Activated CD4-positive, alpha-beta memory T cell treated with anti-CD3 and anti-CD28 coated beads for 36 hours (primary cell): ENCODE results near the gene ZBTB38. TPM values are rescaled to one million over a fixed set of nuclear protein-coding genes. Genes with fewer than 3 reads are reported as not detected.

Experiments
- CTCF ChIA-PET: fragments of 350-600 bp; sonication (Branson Sonifier 250); formaldehyde crosslinking; loops from one replicate; lab custom pipeline; 2021; ENCODE audit warnings: antibody characterized with exemption, inconsistent platforms; lab: Charles Lee
- POLR2A ChIA-PET: fragments of 350-600 bp; sonication (Branson Sonifier 250); formaldehyde crosslinking; loops from one replicate; lab custom pipeline; 2021; ENCODE audit warnings: antibody characterized with exemption; lab: Charles Lee
- DNase-seq: peaks from one replicate; pipeline ENCODE4 v3.0.0-alpha.2; 2020
- H3K27ac Mint-ChIP-seq: one replicate; pipeline ENCODE4 v1.8.0; 2021; ENCODE audit warnings: mixed read lengths
- H3K27me3 Mint-ChIP-seq: one replicate; pipeline ENCODE4 v1.8.0; 2021; ENCODE audit warnings: mixed read lengths
- H3K36me3 Mint-ChIP-seq: one replicate; pipeline ENCODE4 v1.8.0; 2021; ENCODE audit warnings: mixed read lengths
- H3K4me1 Mint-ChIP-seq: one replicate; pipeline ENCODE4 v1.8.0; 2021; ENCODE audit warnings: low read depth, mixed read lengths
- H3K4me3 Mint-ChIP-seq: one replicate; pipeline ENCODE4 v1.8.0; 2021; ENCODE audit warnings: mild to moderate bottlenecking, mixed read lengths
- H3K9me3 Mint-ChIP-seq: one replicate; pipeline ENCODE4 v1.8.0; 2021; ENCODE audit warnings: mixed read lengths
- intact Hi-C: fragments of 100-400 bp; cut with micrococcal nuclease; formaldehyde crosslinking; loops from one replicate; pipeline ENCODE4 v1.15.1; 2023
- total RNA-seq, 2 experiments: library from RNA; stranded (reverse); gene quantifications; one replicate each; pipeline ENCODE4 v1.2.3, GENCODE V29; 2021

ZBTB38 gene
- total RNA-seq, 2 experiments from 2014 or later, result 64.7 to 66.4 TPM

GRCh38 chr3:141400073-141400971, 32.0 kb downstream of the ZBTB38 start:
- intact Hi-C loops, result loop anchor here (1.0 kb wide), 1 partner anchor 9 kb away; no protein-coding TSS in a partner anchor
- no peak for DNase-seq
- peak overlapping the region; percentile 70 for H3K27ac Mint-ChIP-seq
- no peak overlapping the region for H3K4me3 Mint-ChIP-seq
- H3K9me3 Mint-ChIP-seq, result peaks cover 15% of the 10 kb centered on the region
- H3K27me3 Mint-ChIP-seq, result no peaks in the 10 kb centered on the region
- ChIA-PET CTCF (interaction anchor here (0.5 to 2.2 kb wide), 10 partner anchors 9 to 89 kb away, joined by 3 to 13 read pairs (median 4); no protein-coding TSS in a partner anchor), POLR2A (interaction anchor here (0.6 to 4.1 kb wide), 9 partner anchors 8 to 89 kb away, joined by 3 to 49 read pairs (median 6); no protein-coding TSS in a partner anchor)
- H3K36me3 Mint-ChIP-seq, result peaks cover 38% of the 10 kb centered on the region
- H3K4me1 Mint-ChIP-seq, result peaks cover 52% of the 10 kb centered on the region

- H3K4me3 Mint-ChIP-seq, result no peak overlapping the region
- intact Hi-C loops, result no loop called here
- no peaks in the 10 kb centered on the region for H3K27me3 Mint-ChIP-seq
- H3K9me3 Mint-ChIP-seq, result peaks cover 15% of the 10 kb centered on the region
- peak overlapping the region; percentile 70 for H3K27ac Mint-ChIP-seq
- peaks cover 44% of the 10 kb centered on the region for H3K36me3 Mint-ChIP-seq
- ChIA-PET CTCF (interaction anchor here (0.7 to 2.2 kb wide), 10 partner anchors 9 to 91 kb away, joined by 3 to 13 read pairs (median 4); no protein-coding TSS in a partner anchor), POLR2A (interaction anchor here (0.6 to 4.1 kb wide), 10 partner anchors 9 to 89 kb away, joined by 3 to 49 read pairs (median 6); no protein-coding TSS in a partner anchor)
- H3K4me1 Mint-ChIP-seq, result peaks cover 58% of the 10 kb centered on the region
- DNase-seq, result no peak
These were observed 32.8 kb downstream of the ZBTB38 start for GRCh38 chr3:141401095-141401494.

- H3K27ac Mint-ChIP-seq, result peak overlapping the region; percentile 92
- peak; percentile 57 for DNase-seq
- peaks cover 66% of the 10 kb centered on the region for H3K4me1 Mint-ChIP-seq
- ChIA-PET POLR2A (interaction anchor here (0.6 to 4.1 kb wide), 10 partner anchors 9 to 90 kb away, joined by 3 to 49 read pairs (median 8); no protein-coding TSS in a partner anchor), CTCF (interaction anchor here (0.7 to 2.2 kb wide), 11 partner anchors 8 to 92 kb away, joined by 3 to 13 read pairs (median 4); no protein-coding TSS in a partner anchor)
- no peaks in the 10 kb centered on the region for H3K27me3 Mint-ChIP-seq
- peak overlapping the region; percentile 78 for H3K4me3 Mint-ChIP-seq
- peaks cover 47% of the 10 kb centered on the region for H3K36me3 Mint-ChIP-seq
- intact Hi-C loops, result loop anchor here (2.0 kb wide), 1 partner anchor 39 kb away; no protein-coding TSS in a partner anchor
- peaks cover 8% of the 10 kb centered on the region for H3K9me3 Mint-ChIP-seq
These were observed 33.5 kb downstream of the ZBTB38 start for GRCh38 chr3:141401573-141402475.

GRCh38 chr3:141402476-141403171, 34.3 kb downstream of the ZBTB38 start:
- ChIA-PET CTCF (interaction anchor here (0.8 to 1.9 kb wide), 5 partner anchors 11 to 52 kb away, joined by 3 to 11 read pairs (median 3); no protein-coding TSS in a partner anchor), POLR2A (interaction anchor here (2.0 to 4.1 kb wide), 4 partner anchors 10 to 23 kb away, joined by 8 to 49 read pairs (median 16); no protein-coding TSS in a partner anchor)
- DNase-seq, result peak; percentile 60
- peak overlapping the region; percentile 88 for H3K4me3 Mint-ChIP-seq
- no peaks in the 10 kb centered on the region for H3K27me3 Mint-ChIP-seq
- intact Hi-C loops, result loop anchor here (1.0 to 2.0 kb wide), 3 partner anchors 9 to 38 kb away; no protein-coding TSS in a partner anchor
- peaks cover 45% of the 10 kb centered on the region for H3K36me3 Mint-ChIP-seq
- peak overlapping the region; percentile 92 for H3K27ac Mint-ChIP-seq
- H3K9me3 Mint-ChIP-seq, result no peaks in the 10 kb centered on the region
- peaks cover 67% of the 10 kb centered on the region for H3K4me1 Mint-ChIP-seq

GRCh38 chr3:141403576-141403975, 35.3 kb downstream of the ZBTB38 start:
- Mint-ChIP-seq H3K27ac (peak overlapping the region; percentile 82), H3K4me1 (peaks cover 74% of the 10 kb centered on the region), H3K4me3 (peak overlapping the region; percentile 88), H3K27me3 (no peaks in the 10 kb centered on the region), H3K9me3 (no peaks in the 10 kb centered on the region), H3K36me3 (peaks cover 48% of the 10 kb centered on the region)
- POLR2A ChIA-PET, result interaction anchor here (1.0 to 4.1 kb wide), 5 partner anchors 9 to 37 kb away, joined by 3 to 49 read pairs (median 11); no protein-coding TSS in a partner anchor
- no peak for DNase-seq
- intact Hi-C loops, result loop anchor here (1.0 to 2.0 kb wide), 3 partner anchors 8 to 37 kb away; no protein-coding TSS in a partner anchor
- CTCF ChIA-PET, result interaction anchor here (1.2 to 2.3 kb wide), 6 partner anchors 21 to 172 kb away, joined by 3 to 11 read pairs (median 5); partner anchors contain the start of gene PXYLP1

- H3K27ac Mint-ChIP-seq, result peak overlapping the region; percentile 82
- ChIA-PET POLR2A (interaction anchor here (0.8 to 3.6 kb wide), 8 partner anchors 8 to 93 kb away, joined by 3 to 20 read pairs (median 7); no protein-coding TSS in a partner anchor), CTCF (interaction anchor here (0.6 to 2.3 kb wide), 6 partner anchors 26 to 173 kb away, joined by 3 to 7 read pairs (median 4); partner anchors contain the start of gene PXYLP1)
- intact Hi-C loops, result no loop called here
- peaks cover 56% of the 10 kb centered on the region for H3K36me3 Mint-ChIP-seq
- peaks cover 74% of the 10 kb centered on the region for H3K4me1 Mint-ChIP-seq
- H3K9me3 Mint-ChIP-seq, result no peaks in the 10 kb centered on the region
- H3K27me3 Mint-ChIP-seq, result no peaks in the 10 kb centered on the region
- no peak for DNase-seq
- H3K4me3 Mint-ChIP-seq, result peak overlapping the region; percentile 42
These were observed 36.7 kb downstream of the ZBTB38 start for GRCh38 chr3:141405025-141405424.

- POLR2A ChIA-PET, result interaction anchor here (1.5 to 3.6 kb wide), 6 partner anchors 7 to 26 kb away, joined by 3 to 20 read pairs (median 7); no protein-coding TSS in a partner anchor
- peak overlapping the region; percentile 69 for H3K27ac Mint-ChIP-seq
- H3K9me3 Mint-ChIP-seq, result no peaks in the 10 kb centered on the region
- intact Hi-C loops, result no loop called here
- H3K4me3 Mint-ChIP-seq, result peak overlapping the region; percentile 42
- no peak for DNase-seq
- CTCF ChIA-PET, result interaction anchor here (0.6 to 2.3 kb wide), 4 partner anchors 36 to 147 kb away, joined by 3 to 7 read pairs (median 4); no protein-coding TSS in a partner anchor
- no peaks in the 10 kb centered on the region for H3K27me3 Mint-ChIP-seq
- H3K36me3 Mint-ChIP-seq, result peaks cover 56% of the 10 kb centered on the region
- H3K4me1 Mint-ChIP-seq, result peaks cover 74% of the 10 kb centered on the region
These were observed 37.3 kb downstream of the ZBTB38 start for GRCh38 chr3:141405591-141405990.

GRCh38 chr3:141406265-141406664, 38.0 kb downstream of the ZBTB38 start:
- Mint-ChIP-seq H3K4me1 (peaks cover 75% of the 10 kb centered on the region), H3K36me3 (peaks cover 56% of the 10 kb centered on the region)
- POLR2A ChIA-PET, result interaction anchor here (1.8 to 3.4 kb wide), 4 partner anchors 18 to 27 kb away, joined by 7 to 10 read pairs (median 7); no protein-coding TSS in a partner anchor

GRCh38 chr3:141407047-141407446, 38.7 kb downstream of the ZBTB38 start:
- POLR2A ChIA-PET, result interaction anchor here (0.6 to 3.4 kb wide), 3 partner anchors 21 to 28 kb away, joined by 3 to 10 read pairs (median 7); no protein-coding TSS in a partner anchor
- Mint-ChIP-seq H3K9me3 (no peaks in the 10 kb centered on the region), H3K4me3 (no peak overlapping the region), H3K27ac (peak overlapping the region; percentile 69), H3K27me3 (no peaks in the 10 kb centered on the region), H3K4me1 (peaks cover 79% of the 10 kb centered on the region), H3K36me3 (peaks cover 58% of the 10 kb centered on the region)
- CTCF ChIA-PET, result no interaction called here
- intact Hi-C loops, result no loop called here
- DNase-seq, result no peak

More at GRCh38 chr3:141406265-141406664, 38.0 kb downstream of the ZBTB38 start:
- intact Hi-C loops, result no loop called here
- Mint-ChIP-seq H3K27me3 (no peaks in the 10 kb centered on the region), H3K4me3 (peak overlapping the region; percentile 42), H3K27ac (peak overlapping the region; percentile 69), H3K9me3 (no peaks in the 10 kb centered on the region)
- CTCF ChIA-PET, result no interaction called here
- DNase-seq, result no peak

GRCh38 chr3:141407825-141408224, 39.5 kb downstream of the ZBTB38 start:
- CTCF ChIA-PET, result interaction anchor here (0.7 to 1.4 kb wide), 4 partner anchors 10 to 37 kb away, joined by 3 to 5 read pairs (median 4); no protein-coding TSS in a partner anchor
- Mint-ChIP-seq H3K36me3 (peaks cover 61% of the 10 kb centered on the region), H3K4me3 (no peak overlapping the region), H3K4me1 (peaks cover 86% of the 10 kb centered on the region), H3K27ac (peak overlapping the region; percentile 82), H3K27me3 (no peaks in the 10 kb centered on the region), H3K9me3 (no peaks in the 10 kb centered on the region)
- DNase-seq, result peak; percentile 39
- intact Hi-C loops, result no loop called here
- POLR2A ChIA-PET, result interaction anchor here (3.4 kb wide), 1 partner anchor 29 kb away, joined by 10 read pairs; no protein-coding TSS in a partner anchor
